ENCODE measurements around the gene ADM2.
"Not testable (repeated sequence)": the region's sequence is repeated elsewhere in the genome, so short reads cannot be mapped to it uniquely, and the experiment has no call there.

The ADM2 gene, protein sequence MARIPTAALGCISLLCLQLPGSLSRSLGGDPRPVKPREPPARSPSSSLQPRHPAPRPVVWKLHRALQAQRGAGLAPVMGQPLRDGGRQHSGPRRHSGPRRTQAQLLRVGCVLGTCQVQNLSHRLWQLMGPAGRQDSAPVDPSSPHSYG

DNA sequence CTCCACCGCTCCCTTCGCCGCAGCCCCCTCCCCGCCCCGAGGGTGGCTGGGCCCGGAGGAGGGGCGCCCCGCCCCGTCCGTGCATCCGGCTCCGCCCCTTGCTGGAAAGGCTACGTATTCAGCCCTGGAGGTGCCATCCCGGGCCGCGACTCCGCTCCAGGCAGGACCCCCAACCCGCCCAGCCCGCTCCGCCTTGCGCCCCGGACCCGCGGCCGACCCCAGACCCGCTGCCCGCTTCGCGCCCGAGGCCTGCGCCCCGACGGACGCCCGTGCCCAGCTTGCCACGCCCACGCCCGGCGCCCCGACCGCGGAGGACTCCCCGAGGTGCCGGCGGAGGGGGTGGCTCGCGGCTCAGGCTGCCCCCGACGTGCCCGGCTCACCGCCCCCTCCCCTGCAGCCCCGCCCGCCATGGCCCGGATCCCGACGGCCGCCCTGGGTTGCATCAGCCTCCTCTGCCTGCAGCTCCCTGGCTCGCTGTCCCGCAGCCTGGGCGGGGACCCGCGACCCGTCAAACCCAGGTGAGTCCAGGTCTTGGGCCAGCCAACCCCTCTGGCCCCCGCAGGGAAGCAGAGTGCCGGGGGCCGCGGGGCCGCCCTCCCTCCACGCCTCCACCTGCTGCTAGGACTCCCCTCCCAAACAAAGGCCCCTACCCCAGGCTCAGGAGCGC, at the start of gene ADM2:
Gene ADM2, plus strand, starts transcription at position 104 of the 667 bp plus-strand sequence. Its CDS starts 305 bp downstream, at position 409.
- peak; percentile 75 for DNase-seq

DNA sequence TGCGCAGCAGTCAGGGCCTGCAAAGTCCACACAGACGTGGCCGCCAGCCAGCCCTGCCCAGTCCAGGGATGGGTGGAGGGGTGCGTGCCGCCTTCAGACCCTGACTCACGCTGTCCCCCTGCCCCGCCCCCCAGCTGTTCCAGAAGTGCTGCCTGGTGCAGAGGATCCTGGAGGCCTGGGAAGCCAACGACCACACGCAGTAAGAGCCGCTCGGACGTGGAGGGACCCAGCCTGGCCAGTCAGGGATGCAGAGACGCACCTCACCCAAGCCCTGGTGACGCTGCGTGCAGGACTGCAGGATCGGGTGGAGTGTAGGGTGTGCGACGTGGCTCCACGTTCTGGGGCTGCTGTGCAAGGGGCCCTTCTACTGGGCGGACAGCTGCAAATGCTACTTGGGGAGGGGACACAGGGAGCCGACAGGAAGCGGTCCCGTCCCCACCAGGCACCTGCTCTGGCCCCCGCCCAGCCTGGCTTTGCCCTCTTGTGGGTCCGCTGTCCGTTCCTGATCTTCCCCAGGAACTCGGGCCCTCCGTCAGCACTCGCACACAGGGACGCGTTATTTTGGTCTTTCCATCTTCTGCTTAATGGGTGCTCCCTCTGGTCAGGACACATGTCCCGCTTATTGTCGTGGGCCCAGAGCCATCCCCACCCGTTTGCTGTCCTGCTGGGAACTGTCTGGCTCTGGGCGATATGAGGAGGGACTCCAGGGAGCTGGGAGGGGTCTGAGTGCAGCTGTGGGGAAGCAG, 49.0 kb upstream of the ADM2 start:
- DNase-seq: no peak

DNA sequence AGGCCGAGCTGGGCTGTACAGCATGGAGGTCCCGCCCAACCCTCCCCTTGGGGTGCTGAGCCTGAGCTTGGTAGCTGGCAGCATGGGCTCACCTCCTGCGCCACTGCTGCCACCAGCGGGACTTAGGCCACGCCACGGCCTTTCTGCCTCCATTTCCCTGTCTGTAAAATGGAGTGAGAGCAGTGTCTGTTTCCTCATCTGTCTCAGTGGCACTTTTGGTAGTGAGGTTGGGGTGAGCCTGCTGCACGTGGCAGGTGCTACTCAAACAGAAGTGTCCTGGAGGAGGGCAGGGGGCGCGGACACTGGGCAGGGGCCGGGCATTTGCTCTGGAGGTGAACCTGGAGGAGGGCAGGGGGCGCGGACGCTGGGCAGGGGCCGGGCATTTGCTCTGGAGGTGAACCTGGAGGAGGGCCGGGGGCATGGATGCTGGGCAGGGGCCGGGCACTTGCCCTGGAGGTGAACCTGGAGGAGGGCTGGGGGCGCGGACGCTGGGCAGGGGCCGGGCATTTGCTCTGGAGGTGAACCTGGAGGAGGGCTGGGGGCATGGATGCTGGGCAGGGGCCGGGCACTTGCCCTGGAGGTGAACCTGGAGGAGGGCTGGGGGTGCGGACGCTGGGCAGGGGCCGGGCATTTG, 48.3 kb upstream of the ADM2 start:
- not testable (repeated sequence) for DNase-seq

DNA sequence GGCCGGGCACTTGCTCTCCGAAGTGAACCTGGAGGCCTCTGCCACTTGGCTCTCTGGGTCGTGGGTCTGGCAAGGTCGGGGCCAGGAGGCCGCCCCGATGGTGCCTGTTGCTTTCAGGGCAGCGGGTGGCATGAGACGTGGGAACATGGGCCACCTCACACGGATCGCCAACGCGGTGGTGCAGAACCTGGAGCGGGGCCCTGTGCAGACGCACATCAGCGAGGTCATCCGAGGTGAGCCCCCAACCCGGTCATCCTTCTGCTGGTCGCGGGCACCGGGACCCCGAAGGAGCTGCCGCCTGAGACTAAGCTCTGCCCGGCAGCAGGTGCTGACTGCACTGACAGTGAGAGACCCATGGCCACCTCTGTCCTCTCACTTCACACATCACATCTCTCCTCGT, 46.5 kb upstream of the ADM2 start:
- DNase-seq: no peak

DNA sequence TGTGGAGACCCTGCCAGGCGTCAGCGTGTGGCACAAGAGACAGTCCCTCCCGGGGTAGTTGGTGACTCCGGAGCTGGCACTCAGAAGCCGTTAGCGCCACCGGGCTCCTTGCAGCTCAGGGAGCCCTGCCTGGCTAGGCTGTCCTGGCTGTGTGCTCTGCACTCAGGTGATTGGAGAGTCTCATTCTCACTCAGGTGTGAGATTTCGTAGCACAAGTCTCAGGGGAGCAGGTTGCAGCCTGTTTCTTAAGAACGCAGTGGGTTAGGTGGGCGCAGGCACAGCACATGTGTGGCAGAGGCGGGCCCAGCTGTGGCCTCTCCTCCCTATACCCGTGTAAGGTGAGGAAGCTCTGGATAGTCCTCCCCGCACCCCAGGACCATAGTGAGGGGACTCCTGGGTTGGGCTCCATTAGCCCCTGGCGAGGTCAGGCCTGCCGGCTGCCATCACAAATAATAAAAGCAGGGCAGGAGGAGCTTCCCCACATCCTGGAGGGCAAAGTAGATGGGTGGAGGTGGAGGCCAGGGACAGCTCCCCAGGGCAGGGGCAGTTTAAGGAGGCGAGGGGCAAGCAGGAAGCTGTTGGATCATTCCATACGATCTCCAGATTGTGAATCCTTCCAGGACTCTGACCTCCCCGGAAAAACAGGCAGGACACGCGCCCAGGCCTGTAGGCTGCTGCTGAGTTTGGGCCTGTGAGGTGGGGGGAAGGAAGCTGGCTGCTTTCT, 45.9 kb upstream of the ADM2 start:
- DNase-seq: no peak

DNA sequence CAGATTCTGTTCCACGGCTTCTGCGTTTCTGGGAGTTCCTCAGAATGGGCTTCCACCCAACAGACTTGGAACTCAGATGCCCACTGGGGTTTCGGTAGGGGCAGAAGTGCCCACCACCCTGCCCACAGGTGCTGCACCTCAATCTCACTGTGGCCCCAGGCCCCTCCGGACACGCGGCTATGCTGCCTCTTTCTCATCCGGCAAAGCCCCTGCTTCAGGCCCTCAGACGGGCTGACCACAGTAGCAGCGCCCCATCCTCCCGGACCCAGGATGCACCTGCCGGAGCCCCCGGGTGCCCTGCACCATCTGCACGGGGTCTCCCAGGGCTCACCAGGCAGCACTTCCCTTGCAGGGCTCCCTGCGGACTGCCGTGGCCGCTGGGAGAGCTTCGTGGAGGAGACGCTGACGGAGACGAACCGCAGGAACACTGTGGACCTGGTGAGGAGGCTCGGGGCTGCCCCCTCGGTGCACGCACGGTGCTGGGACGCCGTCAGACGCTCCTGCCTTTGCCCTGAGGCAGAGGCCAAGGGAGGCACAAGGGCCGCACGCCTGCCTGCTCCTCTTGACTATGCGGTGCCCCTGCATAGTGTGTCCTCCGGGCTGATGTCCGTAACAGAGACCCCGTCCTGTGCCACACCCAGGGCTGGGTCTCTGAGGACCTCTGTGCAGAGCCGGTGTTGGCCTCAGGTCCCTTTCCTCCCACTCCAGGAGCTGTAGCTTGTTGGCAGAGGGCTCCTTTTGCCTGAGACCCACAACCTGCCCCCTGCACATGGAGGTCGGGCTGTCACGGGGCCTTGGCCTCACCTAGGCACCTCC, 45.1 kb upstream of the ADM2 start:
- DNase-seq: no peak

DNA sequence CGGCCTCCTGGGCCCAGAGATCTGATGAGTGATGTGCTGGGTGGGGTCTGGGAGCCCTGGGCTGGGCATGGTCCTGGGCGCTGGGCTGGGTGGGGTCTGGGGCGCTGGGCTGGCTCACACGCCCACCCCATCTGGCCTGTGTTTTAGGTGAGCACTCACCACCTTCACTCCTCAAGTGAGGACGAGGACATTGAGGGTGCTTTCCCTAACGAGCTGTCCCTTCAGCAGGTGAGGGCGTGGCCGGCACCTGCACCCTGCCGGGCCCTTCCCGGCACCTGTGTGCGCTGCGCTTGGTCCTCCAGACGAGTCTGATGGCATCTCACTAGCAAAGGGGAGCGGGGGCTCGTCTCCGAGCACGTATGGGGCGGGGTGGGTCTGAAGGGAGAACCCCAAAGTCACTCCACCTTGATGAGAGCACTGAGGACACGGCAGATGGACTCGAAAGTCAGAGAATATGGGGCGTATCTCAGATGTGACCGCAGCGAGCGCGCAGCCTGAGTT, 44.5 kb upstream of the ADM2 start:
- DNase-seq: no peak

DNA sequence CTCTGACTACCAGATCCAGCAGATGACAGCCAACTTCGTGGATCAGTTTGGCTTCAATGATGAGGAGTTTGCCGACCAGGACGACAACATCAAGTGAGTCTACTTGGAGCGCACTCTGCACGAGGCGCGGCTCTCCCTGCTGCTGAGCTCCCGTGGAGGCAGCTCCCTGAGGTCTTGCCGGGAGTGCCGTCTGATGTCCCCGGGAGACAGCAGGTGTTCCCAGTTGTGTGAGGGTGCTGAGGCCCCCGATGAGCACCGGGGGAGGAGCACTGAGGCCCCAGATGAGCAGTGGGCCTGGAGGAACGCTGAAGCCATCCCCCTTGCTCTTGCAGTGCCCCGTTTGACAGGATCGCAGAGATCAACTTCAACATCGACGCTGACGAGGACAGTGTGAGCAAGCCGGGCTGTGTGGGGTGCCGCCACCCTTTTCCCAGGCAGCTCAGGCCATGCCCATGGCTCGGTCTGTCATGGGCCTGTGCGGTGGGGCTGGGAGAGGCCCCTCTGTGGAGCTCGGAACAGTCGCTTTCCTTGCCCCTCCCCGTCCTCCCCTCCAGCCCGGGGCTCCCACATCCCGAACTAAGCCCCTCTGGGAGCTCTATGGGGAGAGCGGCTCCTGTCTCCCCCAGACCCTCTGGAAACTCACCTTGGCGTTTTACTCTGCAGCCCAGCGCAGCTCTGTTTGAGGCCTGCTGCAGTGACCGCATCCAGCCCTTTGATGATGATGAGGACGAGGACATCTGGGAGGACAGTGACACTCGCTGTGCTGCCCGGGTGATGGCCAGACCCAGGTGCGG, 43.6 kb upstream of the ADM2 start:
- no peak for DNase-seq

DNA sequence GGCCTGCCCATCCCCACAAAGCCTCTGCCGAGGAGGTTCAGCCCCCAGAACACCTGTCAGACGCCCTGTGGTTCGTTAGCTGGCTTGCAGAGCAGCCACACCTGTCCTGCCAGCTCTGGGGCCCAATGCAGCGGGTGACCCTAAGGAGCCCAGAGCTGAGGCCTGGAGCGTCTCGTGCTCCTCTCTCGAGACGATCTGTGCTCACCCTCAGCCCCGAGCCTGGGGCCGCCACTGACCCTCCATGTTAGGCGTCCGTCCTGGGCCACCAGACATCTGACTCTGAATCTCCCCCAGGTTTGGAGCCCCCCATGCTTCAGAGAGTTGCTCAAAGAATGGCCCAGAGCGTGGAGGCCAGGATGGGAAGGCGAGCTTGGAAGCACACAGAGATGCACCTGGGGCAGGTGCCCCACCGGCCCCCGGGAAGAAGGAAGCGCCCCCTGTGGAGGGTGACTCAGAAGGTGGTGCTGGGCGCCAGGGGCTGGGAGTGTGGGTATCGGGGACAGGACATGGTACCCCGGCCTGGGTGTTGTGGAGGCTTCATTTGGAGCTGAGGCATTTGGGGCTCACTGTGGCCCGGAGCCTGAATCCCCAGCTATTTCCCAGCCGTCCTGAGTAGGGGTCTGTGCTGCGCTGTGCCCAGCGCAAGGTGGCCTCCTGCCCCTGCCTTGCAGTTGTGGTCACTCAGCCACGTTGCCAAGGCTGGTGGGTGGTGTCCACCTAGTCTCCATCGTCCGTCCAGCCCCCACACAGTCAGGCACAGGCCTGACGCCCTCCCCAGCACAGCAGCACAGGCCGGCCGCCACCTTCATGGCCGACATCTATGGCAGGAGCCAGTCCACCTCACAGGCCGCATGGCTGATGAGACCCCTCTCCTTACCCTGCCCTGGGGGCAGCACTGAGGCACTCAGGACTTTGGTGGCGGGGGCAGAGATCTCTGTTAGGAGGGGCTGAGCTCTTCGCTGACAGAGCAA, 42.8 kb upstream of the ADM2 start:
- no peak for DNase-seq

DNA sequence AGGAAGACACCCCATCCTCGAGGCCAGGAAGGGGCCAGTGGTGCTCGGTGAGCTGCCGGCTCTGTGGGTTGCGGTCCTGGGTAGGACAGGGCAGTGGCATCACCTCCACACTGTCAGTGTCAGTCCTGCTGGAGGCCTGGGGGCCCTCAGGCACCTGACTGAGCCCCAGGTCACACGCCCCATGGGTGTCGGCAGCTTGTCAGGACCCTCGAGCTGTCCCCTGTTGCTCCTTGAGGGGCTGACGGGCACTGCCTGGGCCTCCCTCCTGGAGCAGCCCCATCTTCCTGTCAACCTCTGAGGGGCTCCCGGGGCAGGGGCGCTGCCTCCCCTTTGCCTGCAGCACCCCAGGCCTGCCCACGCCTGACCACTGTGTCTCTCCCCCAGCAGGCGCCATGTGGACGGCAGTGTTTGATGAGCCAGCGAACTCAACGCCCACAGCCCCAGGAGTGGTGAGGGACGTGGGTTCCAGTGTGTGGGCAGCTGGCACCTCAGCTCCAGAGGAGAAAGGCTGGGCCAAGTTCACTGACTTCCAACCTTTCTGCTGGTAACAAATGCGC, 42.0 kb upstream of the ADM2 start:
- DNase-seq: no peak

DNA sequence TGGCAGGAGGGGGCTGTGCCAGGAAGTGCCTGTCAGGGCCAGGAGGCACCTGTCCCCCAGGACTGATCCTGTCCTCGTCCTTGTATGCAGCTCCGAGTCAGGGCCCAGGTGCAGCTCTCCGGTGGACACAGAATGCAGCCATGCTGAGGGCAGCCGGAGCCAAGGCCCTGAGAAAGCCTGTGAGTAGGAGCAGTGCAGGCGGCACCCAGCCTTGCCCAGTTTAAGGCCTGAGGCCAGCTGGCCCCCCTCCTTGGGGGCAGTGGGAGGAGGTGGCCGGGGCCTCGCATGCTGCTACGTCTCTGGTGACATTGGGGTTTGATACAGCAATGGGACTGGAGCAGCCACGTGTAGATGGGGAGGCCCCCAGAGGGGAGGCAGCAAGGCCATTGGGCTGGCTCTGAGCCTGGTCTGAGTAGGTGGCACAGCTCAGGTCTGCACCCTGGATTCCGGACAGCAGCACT, 41.4 kb upstream of the ADM2 start:
- DNase-seq: no peak

DNA sequence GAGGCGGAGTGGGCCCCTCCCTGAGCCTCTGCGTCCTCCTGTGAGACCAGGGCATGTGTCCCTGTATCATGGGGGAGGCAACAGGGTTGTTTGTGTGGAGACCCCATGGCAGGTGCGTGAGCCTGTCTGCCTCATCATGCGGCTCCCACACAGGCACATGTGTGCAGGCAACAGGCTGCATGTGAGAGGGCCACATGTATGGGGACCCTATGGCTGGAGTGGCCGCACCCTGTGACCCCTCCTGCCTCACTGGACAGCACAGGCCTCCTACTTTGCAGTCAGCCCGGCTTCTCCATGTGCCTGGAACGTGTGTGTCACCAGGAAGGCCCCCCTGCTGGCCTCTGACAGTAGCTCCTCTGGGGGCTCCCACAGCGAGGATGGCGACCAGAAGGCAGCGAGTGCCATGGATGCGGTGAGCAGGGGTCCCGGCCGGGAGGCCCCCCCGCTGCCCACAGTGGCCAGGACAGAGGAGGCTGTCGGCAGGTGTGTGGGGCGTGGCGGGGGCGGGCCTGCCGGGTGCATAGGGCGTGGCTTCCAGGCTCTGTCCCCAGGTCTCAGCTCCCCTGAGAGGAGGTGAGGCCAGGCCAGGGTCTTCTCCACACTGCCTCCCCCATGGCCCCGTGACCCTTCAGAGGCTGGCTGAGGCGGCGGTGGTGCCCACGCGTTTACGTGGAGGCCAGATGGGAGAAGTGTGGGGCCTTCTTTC, 40.6 kb upstream of the ADM2 start:
- DNase-seq: no peak

DNA sequence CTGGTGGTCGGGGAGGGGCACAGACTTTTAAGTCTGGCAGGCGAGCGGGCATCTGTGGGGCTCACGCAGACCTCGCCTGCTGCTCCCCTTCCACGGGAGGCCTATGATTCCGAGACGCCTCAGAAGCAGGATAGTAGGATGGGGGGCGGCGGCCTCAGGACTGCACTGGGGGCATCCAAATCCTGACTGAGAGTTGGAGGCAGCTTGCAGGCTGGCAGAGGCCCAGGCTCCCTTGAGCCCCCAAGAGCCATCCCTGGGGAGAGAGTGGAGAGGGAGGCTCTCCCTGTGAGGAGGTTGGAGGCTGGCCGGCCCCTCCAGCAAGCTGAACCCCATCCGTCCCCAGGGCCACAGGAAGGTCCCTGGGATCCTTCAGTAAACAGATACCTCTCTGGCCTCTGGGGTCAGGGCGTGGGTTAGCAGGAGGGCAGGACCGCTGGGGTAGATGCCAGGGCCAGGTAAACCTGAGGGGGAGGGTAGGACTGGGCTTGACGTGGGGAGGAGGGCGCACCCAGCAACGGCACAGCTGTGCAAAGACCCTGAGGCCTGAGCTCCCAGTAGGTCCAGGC, 39.8 kb upstream of the ADM2 start:
- no peak for DNase-seq

DNA sequence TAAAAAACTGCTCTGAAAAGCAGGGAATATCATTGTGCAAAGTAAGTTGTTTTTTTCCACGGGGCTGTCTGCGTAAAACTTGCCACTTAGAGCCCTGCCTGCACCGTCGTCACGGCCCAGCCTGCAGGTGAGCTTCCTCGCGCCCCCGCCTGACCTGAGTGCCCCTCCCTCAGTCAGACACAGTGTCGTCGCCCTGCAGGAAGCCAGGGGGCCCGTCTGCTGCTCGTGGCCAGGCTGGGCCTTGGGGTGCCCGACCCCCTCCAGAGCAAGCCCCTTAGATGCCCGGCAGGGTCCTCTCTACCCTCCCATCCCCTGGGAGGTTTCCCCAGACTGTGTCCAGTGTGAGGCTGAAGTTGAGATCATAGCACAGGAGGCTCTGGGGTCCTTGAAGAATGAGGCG, 38.1 kb upstream of the ADM2 start:
- DNase-seq: no peak

DNA sequence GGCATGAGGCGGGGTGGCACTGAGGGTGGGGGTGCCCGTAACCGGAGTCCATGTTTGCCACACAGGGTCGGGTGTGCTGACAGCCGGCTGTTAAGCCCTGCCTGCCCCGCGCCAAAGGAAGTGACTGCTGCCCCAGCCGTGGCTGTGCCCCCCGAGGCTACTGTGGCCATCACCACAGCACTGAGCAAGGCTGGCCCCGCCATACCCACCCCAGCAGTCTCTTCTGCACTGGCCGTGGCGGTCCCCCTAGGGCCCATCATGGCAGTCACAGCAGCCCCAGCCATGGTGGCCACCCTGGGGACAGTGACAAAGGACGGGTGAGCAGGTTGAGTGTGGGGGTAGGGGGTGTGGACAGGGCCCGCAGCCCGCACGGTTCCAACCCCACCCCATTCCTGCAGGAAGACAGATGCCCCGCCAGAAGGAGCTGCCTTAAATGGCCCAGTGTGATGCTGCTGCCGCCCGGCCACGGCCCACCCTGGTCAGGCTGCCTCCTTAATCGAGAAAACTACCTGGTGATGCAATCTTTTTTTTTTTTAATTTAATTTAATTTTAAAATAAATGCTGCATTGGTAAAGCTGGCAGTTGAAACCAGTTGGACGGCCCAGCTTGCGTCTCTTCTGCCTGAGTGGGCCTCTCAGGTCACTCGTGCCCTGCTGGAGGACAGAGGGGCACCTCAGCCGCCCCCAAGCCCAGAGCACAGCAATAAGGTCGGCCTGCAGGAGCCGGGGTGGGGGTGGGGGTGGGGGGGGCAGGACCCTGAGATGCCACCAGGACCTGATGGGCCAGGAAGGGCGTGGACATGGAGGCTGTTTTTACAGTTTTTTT, 37.3 kb upstream of the ADM2 start:
- no peak for DNase-seq

DNA sequence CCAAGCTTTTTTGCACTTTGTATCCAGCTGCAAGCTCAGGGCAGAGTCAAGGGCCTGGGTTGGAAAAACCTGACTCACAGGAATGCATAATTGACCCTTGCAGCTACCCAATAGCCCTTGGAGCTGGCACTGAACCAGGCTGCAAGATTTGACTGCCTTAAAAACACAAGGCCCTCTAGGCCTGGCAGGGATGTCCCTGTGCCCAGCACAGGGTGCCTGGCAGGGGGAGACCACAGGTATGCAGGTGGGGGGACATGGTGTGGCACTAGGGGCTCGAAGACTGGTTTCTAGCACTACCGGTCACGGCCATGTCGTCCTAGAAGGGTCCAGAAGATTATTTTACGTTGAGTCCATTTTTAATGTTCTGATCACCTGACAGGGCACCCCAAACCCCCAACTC, 36.7 kb upstream of the ADM2 start:
- no peak for DNase-seq

DNA sequence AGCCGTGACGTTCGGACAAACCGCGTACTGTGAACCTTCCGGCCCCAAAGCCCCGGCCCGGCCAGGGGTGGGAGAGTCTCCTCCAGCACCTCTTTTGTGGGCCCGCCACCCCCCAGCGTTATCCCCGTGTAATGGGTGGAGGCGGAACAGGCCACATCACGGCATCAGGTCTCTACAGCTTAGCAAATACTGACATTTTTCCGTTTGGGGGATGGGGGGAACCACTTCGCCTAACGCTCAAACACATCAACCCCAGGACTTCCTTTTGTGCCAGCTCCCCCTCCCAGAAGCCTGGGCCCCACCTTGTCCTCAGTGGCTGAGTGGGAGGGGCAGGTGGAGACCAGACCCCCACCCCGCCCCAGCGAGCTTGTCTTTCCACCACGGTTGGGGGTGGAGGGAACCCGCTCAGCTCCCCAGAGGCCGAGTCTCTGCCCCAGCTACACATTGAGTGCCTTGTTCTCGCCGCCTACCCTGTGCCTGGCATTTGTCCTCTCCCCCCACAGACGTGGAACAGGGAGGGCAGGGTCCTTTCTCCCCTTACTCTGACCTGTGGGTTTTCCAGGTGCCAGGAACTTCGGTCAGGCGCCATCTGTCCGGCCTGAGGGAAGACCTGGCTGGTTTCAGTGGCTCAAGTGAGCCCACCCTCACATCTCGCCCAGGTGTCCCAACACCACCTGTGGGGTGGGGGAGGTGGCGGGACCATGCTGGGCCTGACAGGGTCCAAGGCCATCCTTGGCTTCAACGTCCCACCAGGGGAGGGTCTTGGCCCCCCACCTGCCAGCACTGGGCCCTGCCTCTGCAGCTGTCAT, 36.1 kb upstream of the ADM2 start:
- DNase-seq: peak; percentile 54

Measured in CD4-positive, alpha-beta T cell treated with Interleukin-10 for 1 hour (primary cell).